ENCODE data around the gene KLC3.

KLC3 gene

DNA sequence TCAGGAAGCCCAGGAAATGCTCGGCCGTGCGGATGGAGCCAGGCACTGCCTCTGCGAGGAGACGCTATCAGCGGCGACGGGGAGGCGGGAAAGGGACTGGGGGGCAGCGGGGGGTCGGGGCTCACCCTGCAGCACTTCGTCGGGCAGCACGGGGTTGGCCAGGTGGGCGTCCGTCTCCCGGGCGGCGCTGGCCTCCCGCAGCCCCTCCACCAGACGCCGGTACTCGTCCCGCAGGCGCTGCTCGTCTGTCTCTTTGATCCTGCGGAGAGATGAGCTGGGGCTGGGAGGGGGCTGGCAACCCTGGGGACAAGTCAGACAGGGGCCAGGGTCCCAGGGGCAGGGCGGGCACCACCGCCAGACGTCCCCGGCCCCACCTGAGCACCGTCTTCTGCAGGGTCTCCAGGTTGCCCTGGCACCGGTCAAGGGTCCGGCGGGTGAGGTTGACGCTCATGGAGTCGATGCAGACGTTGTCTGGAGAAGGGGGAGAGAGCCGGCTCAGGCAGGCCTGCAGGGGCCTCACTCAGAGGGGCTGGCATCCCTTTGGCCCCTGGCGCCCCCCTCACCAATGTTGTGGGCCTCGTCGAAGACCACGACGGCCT lies 23.4 kb downstream of the KLC3 start:
- no peak for TF ChIP-seq TAF1 (IDR thresholded peaks at IDR 0.05; ENCODE audit: borderline replicate concordance, insufficient read depth, low read length)
- TF ChIP-seq FOXP2 (optimal IDR thresholded peaks at IDR 0.05; ENCODE audit: borderline replicate concordance, extremely low read depth, extremely low read length, insufficient read depth): no peak
- no peak for TF ChIP-seq POLR2AphosphoS5 (IDR thresholded peaks at IDR 0.05; ENCODE audit: low read depth, low read length)
- no peak for TF ChIP-seq SIN3A (IDR thresholded peaks at IDR 0.05; ENCODE audit: borderline replicate concordance, insufficient read depth, low read length)
- TF ChIP-seq, protein P1, sequence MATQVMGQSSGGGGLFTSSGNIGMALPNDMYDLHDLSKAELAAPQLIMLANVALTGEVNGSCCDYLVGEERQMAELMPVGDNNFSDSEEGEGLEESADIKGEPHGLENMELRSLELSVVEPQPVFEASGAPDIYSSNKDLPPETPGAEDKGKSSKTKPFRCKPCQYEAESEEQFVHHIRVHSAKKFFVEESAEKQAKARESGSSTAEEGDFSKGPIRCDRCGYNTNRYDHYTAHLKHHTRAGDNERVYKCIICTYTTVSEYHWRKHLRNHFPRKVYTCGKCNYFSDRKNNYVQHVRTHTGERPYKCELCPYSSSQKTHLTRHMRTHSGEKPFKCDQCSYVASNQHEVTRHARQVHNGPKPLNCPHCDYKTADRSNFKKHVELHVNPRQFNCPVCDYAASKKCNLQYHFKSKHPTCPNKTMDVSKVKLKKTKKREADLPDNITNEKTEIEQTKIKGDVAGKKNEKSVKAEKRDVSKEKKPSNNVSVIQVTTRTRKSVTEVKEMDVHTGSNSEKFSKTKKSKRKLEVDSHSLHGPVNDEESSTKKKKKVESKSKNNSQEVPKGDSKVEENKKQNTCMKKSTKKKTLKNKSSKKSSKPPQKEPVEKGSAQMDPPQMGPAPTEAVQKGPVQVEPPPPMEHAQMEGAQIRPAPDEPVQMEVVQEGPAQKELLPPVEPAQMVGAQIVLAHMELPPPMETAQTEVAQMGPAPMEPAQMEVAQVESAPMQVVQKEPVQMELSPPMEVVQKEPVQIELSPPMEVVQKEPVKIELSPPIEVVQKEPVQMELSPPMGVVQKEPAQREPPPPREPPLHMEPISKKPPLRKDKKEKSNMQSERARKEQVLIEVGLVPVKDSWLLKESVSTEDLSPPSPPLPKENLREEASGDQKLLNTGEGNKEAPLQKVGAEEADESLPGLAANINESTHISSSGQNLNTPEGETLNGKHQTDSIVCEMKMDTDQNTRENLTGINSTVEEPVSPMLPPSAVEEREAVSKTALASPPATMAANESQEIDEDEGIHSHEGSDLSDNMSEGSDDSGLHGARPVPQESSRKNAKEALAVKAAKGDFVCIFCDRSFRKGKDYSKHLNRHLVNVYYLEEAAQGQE (IDR thresholded peaks at IDR 0.05; ENCODE audit: insufficient read depth in 1 of 2, low read depth in 2 of 2, low read length in 2 of 2): no peak

DNA sequence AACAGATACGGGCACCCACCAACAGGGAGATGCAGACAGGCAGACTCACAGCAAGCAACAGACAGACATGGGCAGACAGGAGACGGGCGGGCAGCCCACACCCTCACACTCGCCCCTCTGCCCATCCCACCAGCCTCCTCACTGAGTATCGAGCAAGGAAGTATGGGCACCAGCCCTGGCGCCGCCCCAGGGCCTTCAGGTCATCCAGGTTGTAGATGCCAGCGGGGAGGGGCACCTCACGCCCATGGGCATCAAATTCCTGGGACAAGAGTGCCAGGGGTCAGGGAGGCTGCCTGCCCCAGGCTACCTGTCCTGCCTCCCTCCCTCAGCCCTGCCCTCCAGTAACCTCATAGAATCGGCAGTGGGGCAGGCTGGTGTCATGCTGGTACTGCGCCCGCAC lies 24.1 kb downstream of the KLC3 start:
- TF ChIP-seq SIN3A (IDR thresholded peaks at IDR 0.05; ENCODE audit: borderline replicate concordance, insufficient read depth, low read length): no peak
- no peak for TF ChIP-seq POLR2AphosphoS5 (IDR thresholded peaks at IDR 0.05; ENCODE audit: low read depth, low read length)
- no peak for TF ChIP-seq TAF1 (IDR thresholded peaks at IDR 0.05; ENCODE audit: borderline replicate concordance, insufficient read depth, low read length)
- TF ChIP-seq, protein P1 (IDR thresholded peaks at IDR 0.05; ENCODE audit: insufficient read depth in 1 of 2, low read depth in 2 of 2, low read length in 2 of 2): no peak
- TF ChIP-seq FOXP2 (optimal IDR thresholded peaks at IDR 0.05; ENCODE audit: borderline replicate concordance, extremely low read depth, extremely low read length, insufficient read depth): no peak

DNA sequence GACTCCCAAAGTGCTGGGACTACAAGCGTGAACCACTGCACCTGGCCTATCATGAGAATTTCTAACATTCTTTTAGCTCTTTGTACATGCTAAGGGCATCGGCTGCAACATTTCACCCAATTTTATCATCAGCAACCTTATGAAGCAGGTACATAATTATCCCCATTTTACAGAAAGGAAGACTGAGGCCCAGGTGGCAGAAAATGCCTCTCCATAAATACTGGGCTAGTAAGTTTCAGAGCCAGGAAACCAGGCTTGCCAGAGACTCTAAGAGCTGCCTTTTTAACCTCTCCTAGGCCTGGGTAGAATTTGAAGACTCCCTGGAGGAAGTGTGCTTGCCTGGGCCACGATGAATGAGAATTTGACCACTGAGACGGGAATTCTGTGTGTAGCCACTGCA lies 27.6 kb downstream of the KLC3 start:
- TF ChIP-seq TAF1 (IDR thresholded peaks at IDR 0.05; ENCODE audit: borderline replicate concordance, insufficient read depth, low read length): no peak
- no peak for TF ChIP-seq FOXP2 (optimal IDR thresholded peaks at IDR 0.05; ENCODE audit: borderline replicate concordance, extremely low read depth, extremely low read length, insufficient read depth)
- TF ChIP-seq, protein P1 (IDR thresholded peaks at IDR 0.05; ENCODE audit: insufficient read depth in 1 of 2, low read depth in 2 of 2, low read length in 2 of 2): no peak
- TF ChIP-seq POLR2AphosphoS5 (IDR thresholded peaks at IDR 0.05; ENCODE audit: low read depth, low read length): no peak
- no peak for TF ChIP-seq SIN3A (IDR thresholded peaks at IDR 0.05; ENCODE audit: borderline replicate concordance, insufficient read depth, low read length)

DNA sequence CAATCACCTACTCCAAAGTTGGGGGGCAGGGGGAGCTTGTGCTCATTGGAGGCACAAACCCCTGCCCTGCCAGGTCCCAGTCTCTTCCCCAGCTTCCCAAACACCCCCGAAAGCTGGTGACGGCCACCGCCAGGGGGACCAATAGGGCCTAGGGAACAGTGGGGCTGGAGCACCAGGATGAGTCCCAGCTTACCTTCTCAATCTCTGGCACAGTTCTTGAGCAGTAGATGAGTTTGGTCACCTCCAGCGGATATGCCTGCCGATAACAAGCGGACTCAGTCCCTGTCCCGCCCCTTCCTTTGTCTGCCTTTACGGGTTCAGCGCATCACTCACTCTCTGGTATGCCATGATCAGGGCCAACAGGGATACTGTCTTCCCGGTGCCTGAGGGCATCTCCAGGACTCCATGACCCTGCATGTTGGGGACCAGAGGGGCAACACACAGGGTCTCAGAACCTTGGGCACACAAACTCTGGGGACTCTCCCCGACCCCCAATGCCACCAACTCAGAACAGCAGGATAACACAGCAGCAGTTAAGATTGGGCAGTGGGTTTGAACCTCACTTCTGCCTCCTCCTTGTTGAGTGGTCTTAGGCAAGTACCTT lies 28.3 kb downstream of the KLC3 start:
- TF ChIP-seq FOXP2 (optimal IDR thresholded peaks at IDR 0.05; ENCODE audit: borderline replicate concordance, extremely low read depth, extremely low read length, insufficient read depth) (no peak), TAF1 (IDR thresholded peaks at IDR 0.05; ENCODE audit: borderline replicate concordance, insufficient read depth, low read length) (no peak), SIN3A (IDR thresholded peaks at IDR 0.05; ENCODE audit: borderline replicate concordance, insufficient read depth, low read length) (no peak), POLR2AphosphoS5 (IDR thresholded peaks at IDR 0.05; ENCODE audit: low read depth, low read length) (no peak)
- TF ChIP-seq, protein P1 (IDR thresholded peaks at IDR 0.05; ENCODE audit: insufficient read depth in 1 of 2, low read depth in 2 of 2, low read length in 2 of 2): no peak

Measured in PFSK-1 (cell line).